IMR-90 (cell line): ENCODE results near the gene GGT6. TPM values are rescaled to one million over a fixed set of nuclear protein-coding genes. Genes with fewer than 3 reads are reported as not detected.

ENCODE experiments used
- ATAC-seq: fragments of 200-7000 bp; cut with Tn5 transposase; 2 replicates; pipeline ENCODE4 v1.9.1; 2020; ENCODE audit warnings: low read depth, mild to moderate bottlenecking, moderate library complexity
- BruUV-seq: library from RNA; stranded (reverse); fragments of 400-500 nt; replicated peaks from 2 replicates; lab custom pipeline; 2021; lab: Mats Ljungman, UMichigan
- CTCF ChIA-PET: fragments of 300-600 bp; formaldehyde crosslinking; extraction: SDS; loops from one replicate; lab custom pipeline; 2021; ENCODE audit warnings: antibody characterized with exemption; lab: Yijun Ruan, JAX
- POLR2A ChIA-PET: fragments of 300-600 bp; sonication (Branson Sonifier 250); formaldehyde crosslinking; loops from one replicate; lab custom pipeline; 2022; ENCODE audit warnings: antibody characterized with exemption; ENCODE audit not compliant: unreplicated experiment; lab: Charles Lee
- DNase-seq: peaks from one replicate; pipeline ENCODE4 v3.0.0; 2013
- H2AFZ ChIP-seq: replicated peaks from 2 replicates; pipeline ENCODE3; 2013; ENCODE audit warnings: low read length, mild to moderate bottlenecking; ENCODE audit not compliant: poor library complexity
- H2AK5ac ChIP-seq: 2 replicates; pipeline ENCODE4 v1.6.1; 2013; ENCODE audit warnings: low read depth, low read length, inconsistent platforms
- H2AK9ac ChIP-seq: replicated peaks from 2 replicates; pipeline ENCODE3; 2013; ENCODE audit warnings: mild to moderate bottlenecking, low read depth, low read length, moderate library complexity; ENCODE audit not compliant: poor library complexity
- H2BK120ac ChIP-seq: 2 replicates; pipeline ENCODE4 v1.6.1; 2013; ENCODE audit warnings: low read depth, low read length, inconsistent platforms
- H2BK15ac ChIP-seq: 3 replicates; pipeline ENCODE4 v1.6.1; 2013; ENCODE audit warnings: low read depth, low read length, inconsistent platforms
- H2BK20ac ChIP-seq: 2 replicates; pipeline ENCODE4 v1.6.1; 2013; ENCODE audit warnings: low read depth, mild to moderate bottlenecking, inconsistent platforms, low read length, moderate library complexity
- H2BK5ac ChIP-seq: 2 replicates; pipeline ENCODE4 v1.6.1; 2013; ENCODE audit warnings: mild to moderate bottlenecking, low read depth, low read length, inconsistent platforms; ENCODE audit not compliant: poor library complexity, severe bottlenecking
- H3K14ac ChIP-seq: replicated peaks from 2 replicates; pipeline ENCODE4 v1.6.1; 2013; ENCODE audit warnings: low read depth, low read length, inconsistent platforms
- H3K18ac ChIP-seq: 2 replicates; pipeline ENCODE4 v1.6.1; 2013; ENCODE audit warnings: low read depth, low read length, control low read depth
- H3K23ac ChIP-seq: 2 replicates; pipeline ENCODE4 v1.6.1; 2013; ENCODE audit warnings: low read depth, low read length, inconsistent platforms
- H3K27ac ChIP-seq: 2 replicates; pipeline ENCODE4 v1.5.1; 2013; ENCODE audit warnings: mild to moderate bottlenecking, control low read depth, low read length; ENCODE audit not compliant: insufficient read depth
- H3K27me3 ChIP-seq: 2 replicates; pipeline ENCODE4 v1.6.1; 2013; ENCODE audit warnings: low read length; ENCODE audit not compliant: control insufficient read depth, insufficient read depth
- H3K36me3 ChIP-seq: 2 replicates; pipeline ENCODE4 v1.6.1; 2013; ENCODE audit warnings: low read length, mixed read lengths; ENCODE audit not compliant: control insufficient read depth, insufficient read depth
- H3K4ac ChIP-seq: 2 replicates; pipeline ENCODE4 v1.6.1; 2013; ENCODE audit warnings: low read depth, low read length, inconsistent platforms
- H3K4me1 ChIP-seq: 2 replicates; pipeline ENCODE4 v1.6.1; 2013; ENCODE audit warnings: low read length, mixed read lengths; ENCODE audit not compliant: control insufficient read depth, insufficient read depth
- H3K4me2 ChIP-seq: 2 replicates; pipeline ENCODE4 v1.6.1; 2013; ENCODE audit warnings: low read depth, mild to moderate bottlenecking, control low read depth, low read length, moderate library complexity
- H3K4me3 ChIP-seq: 2 replicates; pipeline ENCODE4 v1.5.1; 2013; ENCODE audit warnings: low read depth, mild to moderate bottlenecking, control low read depth, low read length, moderate library complexity; ENCODE audit not compliant: insufficient read depth
- H3K56ac ChIP-seq: 2 replicates; pipeline ENCODE4 v1.6.1; 2013; ENCODE audit warnings: low read length, inconsistent platforms; ENCODE audit not compliant: insufficient read depth; ENCODE audit errors: extremely low read depth
- H3K79me1 ChIP-seq, 2 experiments: 2 replicates each; pipeline ENCODE4 v1.6.1; 2013; ENCODE audit warnings: low read length in 2 of 2, inconsistent platforms in 1 of 2, low read depth in 1 of 2
- H3K9ac ChIP-seq: 2 replicates; pipeline ENCODE4 v1.6.1; 2013; ENCODE audit warnings: low read depth, low read length, control low read depth
- H3K9me1 ChIP-seq: 2 replicates; pipeline ENCODE4 v1.6.1; 2013; ENCODE audit warnings: low read length, inconsistent platforms; ENCODE audit not compliant: insufficient read depth
- H3K9me3 ChIP-seq: 2 replicates; pipeline ENCODE4 v1.6.1; 2013; ENCODE audit warnings: low read length; ENCODE audit not compliant: control insufficient read depth, insufficient read depth
- H4K20me1 ChIP-seq: 2 replicates; pipeline ENCODE4 v1.6.1; 2013; ENCODE audit warnings: low read length, inconsistent platforms; ENCODE audit not compliant: insufficient read depth
- H4K5ac ChIP-seq: 2 replicates; pipeline ENCODE4 v1.6.1; 2013; ENCODE audit warnings: mild to moderate bottlenecking, low read depth, low read length, control low read depth
- H4K8ac ChIP-seq, 2 experiments: 2 replicates each; pipeline ENCODE4 v1.6.1; 2013; ENCODE audit warnings: low read depth in 2 of 2, low read length in 2 of 2, control low read depth in 1 of 2, inconsistent platforms in 1 of 2
- H4K91ac ChIP-seq: 2 replicates; pipeline ENCODE4 v1.6.1; 2013; ENCODE audit warnings: low read depth, low read length, inconsistent platforms; ENCODE audit not compliant: insufficient read depth
- BHLHE40 ChIP-seq: fragments of 150-350 bp; IDR thresholded peaks from 2 replicates; pipeline ENCODE4 v1.6.1; 2016; ENCODE audit warnings: mild to moderate bottlenecking, low read depth, low read length
- CEBPB ChIP-seq: IDR thresholded peaks from 2 replicates; pipeline ENCODE4 v1.6.1; 2012; ENCODE audit warnings: low read depth, low read length, improper control_type of control experiment
- CHD1 ChIP-seq: IDR thresholded peaks from 2 replicates; pipeline ENCODE4 v1.6.1; 2012; ENCODE audit warnings: low read depth, low read length, improper control_type of control experiment
- CTCF ChIP-seq: conservative IDR thresholded peaks from 2 replicates; pipeline ENCODE4 v1.5.1; 2012; ENCODE audit warnings: mild to moderate bottlenecking, low read depth, low read length, improper control_type of control experiment
- ELK1 ChIP-seq: fragments of 150-350 bp; IDR thresholded peaks from 2 replicates; pipeline ENCODE4 v1.6.1; 2016; ENCODE audit warnings: low read depth, mild to moderate bottlenecking, low read length, moderate library complexity, borderline replicate concordance
- FOS ChIP-seq: fragments of 150-350 bp; IDR thresholded peaks from 2 replicates; pipeline ENCODE4 v1.6.1; 2016; ENCODE audit warnings: low read depth, low read length
- MAFK ChIP-seq: IDR thresholded peaks from 2 replicates; pipeline ENCODE4 v1.6.1; 2012; ENCODE audit warnings: low read depth, low read length, improper control_type of control experiment
- MAZ ChIP-seq: IDR thresholded peaks from 2 replicates; pipeline ENCODE4 v1.6.1; 2012; ENCODE audit warnings: low read depth, mild to moderate bottlenecking, low read length, improper control_type of control experiment, moderate library complexity, borderline replicate concordance
- MXI1 ChIP-seq: IDR thresholded peaks from 2 replicates; pipeline ENCODE4 v1.6.1; 2012; ENCODE audit warnings: low read depth, mild to moderate bottlenecking, low read length, moderate library complexity, borderline replicate concordance
- NFE2L2 ChIP-seq: fragments of 150-350 bp; IDR thresholded peaks from 2 replicates; pipeline ENCODE4 v1.6.1; 2016; ENCODE audit warnings: low read depth, mild to moderate bottlenecking, low read length
- POLR2A ChIP-seq: IDR thresholded peaks from 2 replicates; pipeline ENCODE4 v1.6.1; 2012; ENCODE audit warnings: mild to moderate bottlenecking, low read depth, low read length
- RAD21 ChIP-seq: IDR thresholded peaks from 2 replicates; pipeline ENCODE4 v1.6.1; 2012; ENCODE audit warnings: low read length, improper control_type of control experiment
- RCOR1 ChIP-seq: IDR thresholded peaks from 2 replicates; pipeline ENCODE4 v1.6.1; 2012; ENCODE audit warnings: mild to moderate bottlenecking, low read length, improper control_type of control experiment; ENCODE audit not compliant: insufficient replicate concordance
- RFX5 ChIP-seq: IDR thresholded peaks from 2 replicates; pipeline ENCODE4 v1.8.0; 2012; ENCODE audit warnings: low read depth, mild to moderate bottlenecking, low read length, moderate library complexity
- SMC3 ChIP-seq: fragments of 150-350 bp; IDR thresholded peaks from 2 replicates; pipeline ENCODE4 v1.6.1; 2016; ENCODE audit warnings: low read depth, mild to moderate bottlenecking, antibody characterized with exemption, low read length, moderate library complexity
- WGBS, 2 experiments: methylation state at CpG; one replicate each; pipeline versions ENCODE4 v1.1.5 to v1.1.7; 2013; ENCODE audit warnings: missing lambda C conversion rate in 2 of 2; ENCODE audit not compliant: insufficient read length in 1 of 2; ENCODE audit errors: extremely low coverage in 2 of 2; 5-methylcytosine and 5-hydroxymethylcytosine counted together
- dilution Hi-C: fragments of 300-500 bp; cut with HindIII; formaldehyde crosslinking; loops from one replicate; pipeline ENCODE4 v1.14.3; 2018; ENCODE audit warnings: low sequenced_read_pairs; ENCODE audit not compliant: unreplicated experiment
- in situ Hi-C: fragments of 300-500 bp; cut with MboI; formaldehyde crosslinking; loops from 3 replicates; pipeline ENCODE4 v1.14.3; 2019; ENCODE audit warnings: low sequenced_read_pairs, inconsistent platforms, mixed read lengths
- intact Hi-C: fragments of 100-400 bp; cut with micrococcal nuclease; formaldehyde crosslinking; loops from 2 replicates; pipeline ENCODE4 v1.10.0; 2022
- polyA plus RNA-seq, 3 experiments: library from polyadenylated mRNA; depleted of rRNA; stranded (reverse); fragments of >200 nt; gene quantifications; 2 replicates each; pipeline ENCODE4 v1.2.3, GENCODE V29; 2012; ENCODE audit warnings: low replicate concordance in 1 of 3
- total RNA-seq: library from RNA; depleted of rRNA; stranded (reverse); fragments of >200 nt; gene quantifications from 2 replicates; pipeline ENCODE4 v1.2.3, GENCODE V29; 2012
- TF ChIP-seq, protein P1 (sequence below): fragments of 150-350 bp; IDR thresholded peaks from 2 replicates; pipeline ENCODE4 v1.6.1; 2017; ENCODE audit warnings: mild to moderate bottlenecking, antibody characterized with exemption, low read length, low read depth

The GGT6 gene
- total and polyA plus RNA-seq, 2 of the 4 experiments (the other 2 are of a cell fraction), result not detected

GRCh38 chr17:4585638-4585994, 25.2 kb upstream of the GGT6 start:
- POLR2A ChIA-PET, result no interaction called here
- H3K9me3 ChIP-seq, result no peaks in the 10 kb centered on the region
- no peak overlapping the region for H4K8ac ChIP-seq

More at GRCh38 chr17:4585638-4585994, 25.2 kb upstream of the GGT6 start:
- ATAC-seq (no peak), DNase-seq (no peak)
- H3K18ac ChIP-seq, result no peak overlapping the region
- no peak overlapping the region for H3K56ac ChIP-seq
- no peak overlapping the region for H4K5ac ChIP-seq
- no peak overlapping the region for H2AFZ ChIP-seq
- CTCF ChIA-PET, result no interaction called here
- H4K20me1 ChIP-seq, result no peaks in the 10 kb centered on the region
- TF ChIP-seq RAD21 (no peak), FOS (no peak), RFX5 (no peak), MAFK (no peak), MXI1 (no peak), RCOR1 (no peak), MAZ (no peak), ELK1 (no peak), CEBPB (no peak), BHLHE40 (no peak), NFE2L2 (no peak), SMC3 (no peak), POLR2A (no peak), CTCF (no peak), CHD1 (no peak)
- TF ChIP-seq, protein P1, sequence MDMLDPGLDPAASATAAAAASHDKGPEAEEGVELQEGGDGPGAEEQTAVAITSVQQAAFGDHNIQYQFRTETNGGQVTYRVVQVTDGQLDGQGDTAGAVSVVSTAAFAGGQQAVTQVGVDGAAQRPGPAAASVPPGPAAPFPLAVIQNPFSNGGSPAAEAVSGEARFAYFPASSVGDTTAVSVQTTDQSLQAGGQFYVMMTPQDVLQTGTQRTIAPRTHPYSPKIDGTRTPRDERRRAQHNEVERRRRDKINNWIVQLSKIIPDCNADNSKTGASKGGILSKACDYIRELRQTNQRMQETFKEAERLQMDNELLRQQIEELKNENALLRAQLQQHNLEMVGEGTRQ, result no peak
- no peak overlapping the region for H4K91ac ChIP-seq
- H3K4me3 ChIP-seq, result no peak overlapping the region
- no TSS peak for BruUV-seq
- H2BK20ac ChIP-seq, result no peak overlapping the region
- peaks cover 84% of the 10 kb centered on the region for H3K27me3 ChIP-seq
- intact Hi-C loops (no loop called here), dilution Hi-C loops (no loop called here), in situ Hi-C loops (no loop called here)
- 100% methylated on average over 1 of the region's 7 CpGs; no CpG with 5 or more reads in 1 of the 2 experiments for WGBS, 2 experiments
- H2BK5ac ChIP-seq, result no peak overlapping the region
- H2AK9ac ChIP-seq, result no peak overlapping the region
- no peak overlapping the region for H3K27ac ChIP-seq
- H3K23ac ChIP-seq, result no peak overlapping the region
- H3K4me1 ChIP-seq, result no peaks in the 10 kb centered on the region; the same call in 1 of the 2 replicates
- no peaks in the 10 kb centered on the region for H3K9me1 ChIP-seq
- H3K36me3 ChIP-seq, result no peaks in the 10 kb centered on the region
- H2BK15ac ChIP-seq, result no peak overlapping the region
- no peak overlapping the region for H2BK120ac ChIP-seq
- H3K79me1 ChIP-seq, result no peaks in the 10 kb centered on the region
- H3K4me2 ChIP-seq, result no peak overlapping the region
- H3K9ac ChIP-seq, result no peak overlapping the region
- no peak overlapping the region for H2AK5ac ChIP-seq
- H3K4ac ChIP-seq, result no peak overlapping the region
- no peak overlapping the region for H3K14ac ChIP-seq
